K562 (cell line): ENCODE data around the gene GPRIN3. TPM values are rescaled to one million over a fixed set of nuclear protein-coding genes. Genes with fewer than 3 reads are reported as not detected.

ENCODE experiments used
- ATAC-seq: fragments of 200-7000 bp; cut with Tn5 transposase; 3 replicates; pipeline ENCODE4 v1.9.1; 2020; ENCODE audit warnings: moderate library complexity
- BruUV-seq: library from RNA; stranded (reverse); fragments of 400-500 nt; replicated peaks from 2 replicates; lab custom pipeline; 2021; lab: Mats Ljungman, UMichigan
- CTCF ChIA-PET: fragments of 300-600 bp; formaldehyde crosslinking; extraction: SDS; loops from one replicate; lab custom pipeline; 2021; ENCODE audit warnings: low intra/inter-chr PET ratio; lab: Yijun Ruan, JAX
- POLR2A ChIA-PET: fragments of 300-600, 350-650 bp; sonication (Branson Sonifier 250); formaldehyde crosslinking; extraction: SDS; loops from one replicate; lab custom pipeline; 2021; ENCODE audit warnings: antibody characterized with exemption, inconsistent platforms; lab: Yijun Ruan, JAX
- DNase-seq, 4 experiments: peaks; one replicate each; pipeline versions ENCODE4 v3.0.0 to v3.0.0-alpha.2; 2011 to 2018; ENCODE audit warnings: low spot score in 3 of 4, mixed read lengths in 3 of 4; ENCODE audit errors: extremely low read depth in 1 of 4
- FAIRE-seq: peaks from 2 replicates; lab custom pipeline; 2011; peaks lifted over from hg19 to GRCh38; lab: Jason Lieb, UNC
- H2AFZ ChIP-seq: 2 replicates; pipeline ENCODE4 v1.6.0; 2011; ENCODE audit warnings: low read depth, low read length, control low read depth, inconsistent platforms
- H3K27ac ChIP-seq: fragments of 200-600 bp; 3 replicates; pipeline ENCODE4 v1.8.0; 2011; ENCODE audit warnings: low read depth, mild to moderate bottlenecking, control low read depth, inconsistent platforms, low read length, moderate library complexity, mixed read lengths; ENCODE audit errors: extremely low read depth
- H3K27me3 ChIP-seq, 2 experiments: fragments of 300-600 bp in 1 of 2; 2 replicates in 1 of 2; 3 replicates in 1 of 2; pipeline versions ENCODE4 v1.6.0 to v1.8.0; 2011; ENCODE audit warnings: inconsistent platforms in 2 of 2, low read length in 2 of 2, mild to moderate bottlenecking in 1 of 2, mixed read lengths in 1 of 2, moderate library complexity in 1 of 2; ENCODE audit not compliant: control insufficient read depth in 2 of 2, insufficient read depth in 2 of 2
- H3K36me3 ChIP-seq: fragments of 300-600 bp; 3 replicates; pipeline ENCODE4 v1.8.0; 2011; ENCODE audit warnings: mild to moderate bottlenecking, low read length, inconsistent platforms; ENCODE audit not compliant: control insufficient read depth, insufficient read depth
- H3K4me1 ChIP-seq, 2 experiments: fragments of 200-600 bp in 1 of 2; replicated peaks in 1 of 2; 2 replicates in 1 of 2; 3 replicates in 1 of 2; pipeline versions ENCODE4 v1.5.1 to v1.8.0; 2011; ENCODE audit warnings: inconsistent platforms in 2 of 2, low read length in 2 of 2, mild to moderate bottlenecking in 1 of 2, mixed read lengths in 1 of 2, moderate library complexity in 1 of 2; ENCODE audit not compliant: control insufficient read depth in 2 of 2, insufficient read depth in 2 of 2
- H3K4me2 ChIP-seq: 2 replicates; pipeline ENCODE4 v1.6.1; 2011; ENCODE audit warnings: low read length, control low read depth, inconsistent platforms, mixed read lengths; ENCODE audit not compliant: insufficient read depth
- H3K4me3 ChIP-seq: fragments of 200-600 bp; sonication (generic), shearing (Covaris generic); 2 replicates; pipeline ENCODE4 v1.5.1; 2016; ENCODE audit warnings: control low read depth, inconsistent platforms
- H3K79me2 ChIP-seq: fragments of 200-600 bp; 3 replicates; pipeline ENCODE4 v1.8.0; 2011; ENCODE audit warnings: low read length, inconsistent platforms; ENCODE audit not compliant: control insufficient read depth, insufficient read depth
- H3K9ac ChIP-seq, 2 experiments: 2 replicates each; pipeline versions ENCODE4 v1.6.0 to v1.6.1; 2011; ENCODE audit warnings: low read depth in 2 of 2, low read length in 2 of 2, control low read depth in 1 of 2, inconsistent platforms in 1 of 2, mild to moderate bottlenecking in 1 of 2, mixed read lengths in 1 of 2; ENCODE audit not compliant: insufficient read depth in 1 of 2
- H3K9me1 ChIP-seq: one replicate; pipeline ENCODE4 v1.6.0; 2011; ENCODE audit warnings: inconsistent platforms, mild to moderate bottlenecking, low read length, moderate library complexity; ENCODE audit not compliant: control insufficient read depth, insufficient read depth
- H3K9me3 ChIP-seq: replicated peaks from 2 replicates; pipeline ENCODE4 v1.5.1; 2011; ENCODE audit warnings: low read depth, low read length, inconsistent platforms; ENCODE audit not compliant: control insufficient read depth, insufficient read depth
- H4K20me1 ChIP-seq: replicated peaks from 2 replicates; pipeline ENCODE4 v1.6.1; 2011; ENCODE audit warnings: low read length, inconsistent platforms, mixed read lengths; ENCODE audit not compliant: control insufficient read depth, insufficient read depth
- ARNT ChIP-seq, 2 experiments: fragments of 450-650 bp; IDR thresholded peaks; 2 replicates each; pipeline ENCODE4 v1.6.1; 2016; ENCODE audit warnings: mild to moderate bottlenecking in 1 of 2
- BCOR ChIP-seq: fragments of 450-650 bp; IDR thresholded peaks from 2 replicates; pipeline ENCODE4 v1.6.1; 2016
- CHD2 ChIP-seq: IDR thresholded peaks from 2 replicates; pipeline ENCODE4 v1.6.1; 2011; ENCODE audit warnings: low read depth, low read length
- DDX20 ChIP-seq: fragments of 450-650 bp; IDR thresholded peaks from 2 replicates; pipeline ENCODE4 v1.6.1; 2016; ENCODE audit warnings: missing genetic modification characterization, low read depth, mild to moderate bottlenecking, missing compliant biosample characterization, moderate library complexity
- ESRRA ChIP-seq: fragments of 450-650 bp; IDR thresholded peaks from 2 replicates; pipeline ENCODE4 v1.6.1; 2014; ENCODE audit warnings: low read depth, mild to moderate bottlenecking, moderate library complexity, borderline replicate concordance
- HEY1 ChIP-seq: fragments of 250-450 bp; sonication (Bioruptor Pico); IDR thresholded peaks from 2 replicates; pipeline ENCODE4 v1.5.0; 2020; ENCODE audit warnings: mild to moderate bottlenecking, moderate library complexity, borderline replicate concordance
- HNRNPUL1 ChIP-seq: fragments of 200-400 bp; formaldehyde crosslinking; IDR thresholded peaks from 2 replicates; pipeline ENCODE4 v1.6.1; 2017; ENCODE audit warnings: low read length
- RAD21 ChIP-seq, 2 experiments: fragments of 250-450 bp in 1 of 2; fragments of 450-650 bp in 1 of 2; sonication (Bioruptor Pico) in 1 of 2; formaldehyde crosslinking in 1 of 2; IDR thresholded peaks in 1 of 2; conservative IDR thresholded peaks in 1 of 2; 2 replicates each; pipeline versions ENCODE4 v1.4.0 to v1.8.0; 2020 to 2022; ENCODE audit warnings: mild to moderate bottlenecking in 2 of 2, moderate library complexity in 1 of 2
- RBFOX2 ChIP-seq: fragments of 200-400 bp; formaldehyde crosslinking; IDR thresholded peaks from 2 replicates; pipeline ENCODE4 v1.6.1; 2017; ENCODE audit warnings: low read depth, mild to moderate bottlenecking, low read length, moderate library complexity
- RHOXF2B ChIP-seq: fragments of 250-450 bp; sonication (Bioruptor Pico); conservative IDR thresholded peaks from 2 replicates; pipeline ENCODE4 v1.5.1; 2021
- SOX6 ChIP-seq: fragments of 450-650 bp; IDR thresholded peaks from 2 replicates; pipeline ENCODE4 v1.6.1; 2014; ENCODE audit warnings: mild to moderate bottlenecking
- STAT6 ChIP-seq: sonication (generic); formaldehyde crosslinking; IDR thresholded peaks from 2 replicates; pipeline ENCODE4 v1.8.1; 2023; ENCODE audit warnings: mild to moderate bottlenecking, missing genetic modification reagents
- ZNF324 ChIP-seq: fragments of 250-450 bp; sonication (Bioruptor Pico); IDR thresholded peaks from 2 replicates; pipeline ENCODE4 v1.4.0; 2020; ENCODE audit warnings: mild to moderate bottlenecking
- ZNF780A ChIP-seq: fragments of 250-450 bp; sonication (Bioruptor Pico); IDR thresholded peaks from 2 replicates; pipeline ENCODE4 v1.5.0; 2021; ENCODE audit warnings: mild to moderate bottlenecking
- WGBS: fragments of 100-300 bp; shearing (Covaris generic); methylation state at CpG from one replicate; pipeline ENCODE4 v1.1.6; 2016; ENCODE audit warnings: low coverage, mixed read lengths; ENCODE audit not compliant: insufficient coverage; ENCODE audit errors: missing lambda C conversion rate; 5-methylcytosine and 5-hydroxymethylcytosine counted together
- in situ Hi-C: fragments of 300-500 bp; cut with MboI; formaldehyde crosslinking; loops from 4 replicates; pipeline ENCODE4 v1.15.0; 2018; ENCODE audit warnings: inconsistent platforms, mixed read lengths
- intact Hi-C: fragments of 100-400 bp; cut with micrococcal nuclease; formaldehyde crosslinking; loops from 2 replicates; pipeline ENCODE4 v1.14.2; 2022
- polyA plus RNA-seq, 8 experiments: library from polyadenylated mRNA; depleted of rRNA in 4 of 8; stranded (reverse) in 5 of 8; unstranded in 3 of 8; fragments of >200 nt; fragmentation: Nextera tagmentation in 2 of 8; fragmentation: Illumina TruSeq in 1 of 8; extraction: Ambion mirVana in 2 of 8; extraction: Trizol in 1 of 8; gene quantifications; 2 replicates each; pipeline versions ENCODE4 v1.2.1 to v1.2.3, GENCODE V29; 2011 to 2014; ENCODE audit warnings: inconsistent platforms in 1 of 8, missing spikeins in 1 of 8
- total RNA-seq, 7 experiments: library from RNA; depleted of rRNA in 6 of 7; stranded (reverse); fragments of >200 nt in 6 of 7; fragmentation: Illumina TruSeq in 2 of 7; extraction: Trizol in 2 of 7; gene quantifications; 2 replicates each; pipeline versions ENCODE4 v1.2.1 to v1.2.3, GENCODE V29; 2011 to 2021; ENCODE audit warnings: low replicate concordance in 1 of 7
- TF ChIP-seq, protein P1 (sequence below): sonication (generic); formaldehyde crosslinking; IDR thresholded peaks from 2 replicates; pipeline ENCODE4 v1.8.0; 2022; ENCODE audit warnings: missing genetic modification reagents, mild to moderate bottlenecking, borderline replicate concordance

GPRIN3 gene
- total and polyA plus RNA-seq, 9 of the 15 experiments (the other 6 are each of a cell fraction or from before 2014, with no cell fraction given): 0.02 TPM; not detected in 8

DNA sequence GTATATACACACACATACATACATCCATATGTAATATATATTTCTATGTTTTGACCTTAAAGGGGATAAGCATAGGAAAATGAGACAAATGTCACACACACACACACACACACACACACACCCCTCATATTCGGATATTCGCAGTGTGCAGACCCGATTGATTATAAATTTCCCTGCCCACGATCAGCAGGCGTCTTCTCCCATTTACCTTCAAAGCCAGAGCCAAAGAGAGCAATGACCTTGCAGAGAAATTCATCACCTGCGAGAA is 488 bp downstream of the GPRIN3 start (continued):
- no peak for TF ChIP-seq STAT6
- no peak for TF ChIP-seq SOX6
- no peak for TF ChIP-seq ARNT (IDR thresholded peaks at IDR 0.05)
- no peak for TF ChIP-seq CHD2

DNA sequence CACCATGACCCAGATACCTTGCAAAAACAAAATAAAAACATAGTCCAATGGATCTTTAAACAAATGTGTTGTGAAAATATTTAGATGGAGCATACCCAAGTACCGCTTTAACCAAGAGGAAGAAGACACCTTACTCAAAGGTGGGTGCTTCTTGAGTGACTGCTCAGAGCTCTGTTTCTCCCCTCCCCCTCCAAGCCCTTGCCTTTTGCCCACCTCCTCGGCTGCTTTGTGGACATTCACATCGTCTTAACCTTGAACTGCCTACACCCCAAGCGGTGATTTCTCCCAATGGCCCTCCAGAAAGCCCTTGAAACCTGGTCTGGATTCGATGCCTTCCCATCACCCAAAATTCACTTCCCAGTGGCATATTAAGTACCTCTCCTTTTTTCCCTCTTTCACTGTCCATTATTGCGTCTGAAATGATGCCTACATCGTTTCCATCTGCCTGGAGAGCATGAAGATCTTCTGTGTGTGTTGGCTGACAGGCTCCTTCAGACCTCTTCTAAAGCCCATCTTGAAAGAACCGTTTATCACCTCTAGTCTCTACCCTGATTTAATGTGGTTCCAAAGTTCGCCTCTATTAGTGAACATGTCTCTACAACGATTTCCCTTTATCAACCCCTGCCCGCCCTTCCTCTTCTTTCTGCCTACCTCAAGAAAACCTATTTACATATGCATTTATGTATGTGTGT is 968 bp downstream of the GPRIN3 start:
- ChIA-PET CTCF (no interaction called here), POLR2A (no interaction called here)
- no TSS peak for BruUV-seq
- DNase-seq: no peak
- in situ Hi-C loops: no loop called here
- H3K9me1 ChIP-seq: no peaks in the 10 kb centered on the region
- peaks cover 11 to 16% of the 10 kb centered on the region in 2 experiments; a peak in 3 of 5 replicates for H3K27me3 ChIP-seq
- 3% methylated on average over 9 of the region's 11 CpGs for WGBS
- intact Hi-C loops: no loop called here
- H2AFZ ChIP-seq: no peak overlapping the region
- no peak overlapping the region for H3K9ac ChIP-seq
- H3K27ac ChIP-seq: no peak overlapping the region
- H3K9me3 ChIP-seq: no peaks in the 10 kb centered on the region
- H4K20me1 ChIP-seq: no peaks in the 10 kb centered on the region
- H3K79me2 ChIP-seq: no peaks in the 10 kb centered on the region
- peaks cover 0 to 7% of the 10 kb centered on the region in 2 experiments; a peak in 2 of 5 replicates for H3K4me1 ChIP-seq
- H3K4me2 ChIP-seq: no peak overlapping the region
- ATAC-seq: no peak
- no peak for FAIRE-seq
- H3K4me3 ChIP-seq: no peak overlapping the region
- no peaks in the 10 kb centered on the region for H3K36me3 ChIP-seq
- TF ChIP-seq ZNF324 (CRISPR knock-in tag) (no peak), HEY1 (no peak), RHOXF2B (CRISPR knock-in tag) (no peak), ZNF780A (no peak), BCOR (no peak), HNRNPUL1 (no peak), ESRRA (no peak), RBFOX2 (no peak), DDX20 (tag) (no peak), RAD21 (CRISPR knock-in tag; conservative IDR thresholded peaks at IDR 0.05 in 1 of 2, IDR thresholded peaks at IDR 0.05 in 1 of 2) (no peak)
- TF ChIP-seq, protein P1, sequence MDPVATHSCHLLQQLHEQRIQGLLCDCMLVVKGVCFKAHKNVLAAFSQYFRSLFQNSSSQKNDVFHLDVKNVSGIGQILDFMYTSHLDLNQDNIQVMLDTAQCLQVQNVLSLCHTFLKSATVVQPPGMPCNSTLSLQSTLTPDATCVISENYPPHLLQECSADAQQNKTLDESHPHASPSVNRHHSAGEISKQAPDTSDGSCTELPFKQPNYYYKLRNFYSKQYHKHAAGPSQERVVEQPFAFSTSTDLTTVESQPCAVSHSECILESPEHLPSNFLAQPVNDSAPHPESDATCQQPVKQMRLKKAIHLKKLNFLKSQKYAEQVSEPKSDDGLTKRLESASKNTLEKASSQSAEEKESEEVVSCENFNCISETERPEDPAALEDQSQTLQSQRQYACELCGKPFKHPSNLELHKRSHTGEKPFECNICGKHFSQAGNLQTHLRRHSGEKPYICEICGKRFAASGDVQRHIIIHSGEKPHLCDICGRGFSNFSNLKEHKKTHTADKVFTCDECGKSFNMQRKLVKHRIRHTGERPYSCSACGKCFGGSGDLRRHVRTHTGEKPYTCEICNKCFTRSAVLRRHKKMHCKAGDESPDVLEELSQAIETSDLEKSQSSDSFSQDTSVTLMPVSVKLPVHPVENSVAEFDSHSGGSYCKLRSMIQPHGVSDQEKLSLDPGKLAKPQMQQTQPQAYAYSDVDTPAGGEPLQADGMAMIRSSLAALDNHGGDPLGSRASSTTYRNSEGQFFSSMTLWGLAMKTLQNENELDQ (CRISPR knock-in tag): no peak
